Measurements from ENCODE around the gene PEAR1.

The PEAR1 gene

GRCh38 chr1:156931974-156932710 is 38.6 kb downstream of the PEAR1 start:
- no peak for DNase-seq

GRCh38 chr1:156933136-156933535 is 39.6 kb downstream of the PEAR1 start:
- Histone ChIP-seq H3K27me3 (ENCODE audit: insufficient read depth, low read depth, severe bottlenecking) (peaks cover 8% of the 10 kb centered on the region), H3K4me3 (ENCODE audit: low read depth, low read length) (no peak overlapping the region), H3K27ac (peak overlapping the region; percentile 46; the same call in 1 of the 2 replicates), H3K36me3 (peaks cover 33% of the 10 kb centered on the region), H3K9me3 (ENCODE audit: severe bottlenecking) (no peaks in the 10 kb centered on the region)
- DNase-seq: peak; percentile 94
- no peak for TF ChIP-seq CTCF (IDR thresholded peaks at IDR 0.05; ENCODE audit: low read depth, low read length)

More at GRCh38 chr1:156931974-156932710, 38.6 kb downstream of the PEAR1 start:
- no peak overlapping the region for H3K4me3 ChIP-seq (ENCODE audit: low read depth, low read length)
- TF ChIP-seq CTCF (IDR thresholded peaks at IDR 0.05; ENCODE audit: low read depth, low read length): no peak
- peaks cover 8% of the 10 kb centered on the region for H3K27me3 ChIP-seq (ENCODE audit: insufficient read depth, low read depth, severe bottlenecking)
- peaks cover 23% of the 10 kb centered on the region for H3K36me3 ChIP-seq
- H3K9me3 ChIP-seq (ENCODE audit: severe bottlenecking): no peaks in the 10 kb centered on the region
- H3K27ac ChIP-seq: no peak overlapping the region

- Histone ChIP-seq H3K27me3 (ENCODE audit: insufficient read depth, low read depth, severe bottlenecking) (no peaks in the 10 kb centered on the region), H3K27ac (no peak overlapping the region), H3K4me3 (ENCODE audit: low read depth, low read length) (no peak overlapping the region), H3K36me3 (peaks cover 58% of the 10 kb centered on the region), H3K9me3 (ENCODE audit: severe bottlenecking) (no peaks in the 10 kb centered on the region)
- DNase-seq: no peak
- TF ChIP-seq CTCF (IDR thresholded peaks at IDR 0.05; ENCODE audit: low read depth, low read length): no peak
Observed at GRCh38 chr1:156935505-156936128, 42.1 kb downstream of the PEAR1 start.

DNA sequence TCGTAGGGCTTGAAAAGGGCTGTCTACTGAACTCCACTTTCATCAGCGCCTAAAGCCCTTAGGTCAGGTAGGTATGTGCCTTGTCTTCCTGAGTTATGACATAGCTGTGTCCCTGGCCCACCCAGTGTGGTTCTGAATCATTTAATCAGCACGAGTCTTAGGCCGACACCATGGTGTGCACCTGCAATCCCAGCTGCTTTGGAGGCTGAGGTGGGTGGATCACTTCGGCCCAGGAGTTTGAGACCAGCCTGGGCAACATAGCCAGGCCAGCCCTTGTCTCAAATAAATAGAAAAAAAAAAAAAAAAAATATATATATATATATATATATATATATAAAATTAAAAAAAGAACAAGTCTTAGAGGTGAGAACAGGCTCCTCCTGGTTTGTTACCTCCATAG is 42.7 kb downstream of the PEAR1 start:
- Histone ChIP-seq H3K9me3 (ENCODE audit: severe bottlenecking) (no peaks in the 10 kb centered on the region), H3K27ac (no peak overlapping the region), H3K4me3 (ENCODE audit: low read depth, low read length) (no peak overlapping the region), H3K27me3 (ENCODE audit: insufficient read depth, low read depth, severe bottlenecking) (no peaks in the 10 kb centered on the region), H3K36me3 (peaks cover 64% of the 10 kb centered on the region)
- DNase-seq: no peak
- no peak for TF ChIP-seq CTCF (IDR thresholded peaks at IDR 0.05; ENCODE audit: low read depth, low read length)

DNA sequence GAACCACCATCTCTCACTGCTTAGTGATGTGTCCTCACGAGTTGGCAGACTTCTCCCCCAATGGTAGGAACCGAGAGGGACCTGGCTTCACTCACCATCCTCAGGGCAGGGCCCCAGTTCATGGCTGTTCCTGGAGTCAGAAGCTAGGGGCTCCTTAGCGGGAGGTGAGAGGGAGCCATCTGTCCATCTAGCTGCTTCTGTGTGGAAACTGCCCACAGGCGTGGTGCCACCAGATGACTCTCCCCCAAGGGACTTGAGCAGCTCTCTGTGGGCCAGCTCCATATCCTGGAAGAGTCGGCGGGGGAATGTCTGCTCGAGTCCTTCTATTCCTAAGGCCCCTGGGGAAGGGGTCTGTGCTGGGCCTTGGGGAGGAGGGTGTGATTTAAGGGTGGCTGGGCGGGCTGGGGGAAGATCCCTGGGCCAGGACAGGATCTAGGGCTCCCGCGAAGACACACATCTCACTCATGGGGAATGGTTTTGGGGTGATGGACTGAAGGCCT is 43.3 kb downstream of the PEAR1 start:
- Histone ChIP-seq H3K36me3 (peaks cover 70% of the 10 kb centered on the region), H3K9me3 (ENCODE audit: severe bottlenecking) (no peaks in the 10 kb centered on the region), H3K4me3 (ENCODE audit: low read depth, low read length) (no peak overlapping the region), H3K27me3 (ENCODE audit: insufficient read depth, low read depth, severe bottlenecking) (no peaks in the 10 kb centered on the region), H3K27ac (peak overlapping the region; percentile 3; the same call in 1 of the 2 replicates)
- peak; percentile 65 for DNase-seq
- TF ChIP-seq CTCF (IDR thresholded peaks at IDR 0.05; ENCODE audit: low read depth, low read length): no peak
